ENCODE results near the gene SLMAP. TPM values are rescaled to one million over a fixed set of nuclear protein-coding genes. Genes with fewer than 3 reads are reported as not detected.

The SLMAP gene
- polyA plus RNA-seq, 1 experiment = 40.2 TPM

- DNase-seq (ENCODE audit: low read depth, low spot score) = no peak
- ChIA-PET POLR2A (no interaction called here), CTCF (no interaction called here)
- H3K27me3 ChIP-seq (ENCODE audit: control insufficient read depth, insufficient read depth, low read length) = no peaks in the 10 kb centered on the region
- no peak for TF ChIP-seq CTCF (IDR thresholded peaks at IDR 0.05; ENCODE audit: low read depth, low read length)
- no peak overlapping the region for H3K27ac ChIP-seq (ENCODE audit: low read depth, low read length)
- no peak overlapping the region for H3K4me3 ChIP-seq (ENCODE audit: low read depth, low read length)
- no peaks in the 10 kb centered on the region for H3K9me3 ChIP-seq (ENCODE audit: control insufficient read depth, insufficient read depth, low read length)
These were observed 38.8 kb downstream of the SLMAP start for GRCh38 chr3:57794951-57795350.

- Histone ChIP-seq H3K27ac (ENCODE audit: low read depth, low read length) (no peak overlapping the region), H3K4me3 (ENCODE audit: low read depth, low read length) (no peak overlapping the region), H3K27me3 (ENCODE audit: control insufficient read depth, insufficient read depth, low read length) (no peaks in the 10 kb centered on the region), H3K9me3 (ENCODE audit: control insufficient read depth, insufficient read depth, low read length) (no peaks in the 10 kb centered on the region)
- TF ChIP-seq CTCF (IDR thresholded peaks at IDR 0.05; ENCODE audit: low read depth, low read length) = no peak
- ChIA-PET CTCF (no interaction called here), POLR2A (no interaction called here)
- no peak for DNase-seq (ENCODE audit: low read depth, low spot score)
These were observed 40.2 kb downstream of the SLMAP start for GRCh38 chr3:57796261-57796660.

GRCh38 chr3:57797701-57798487 lies 41.8 kb downstream of the SLMAP start:
- TF ChIP-seq CTCF (IDR thresholded peaks at IDR 0.05; ENCODE audit: low read depth, low read length) = no peak
- Histone ChIP-seq H3K27ac (ENCODE audit: low read depth, low read length) (no peak overlapping the region), H3K27me3 (ENCODE audit: control insufficient read depth, insufficient read depth, low read length) (no peaks in the 10 kb centered on the region), H3K4me3 (ENCODE audit: low read depth, low read length) (no peak overlapping the region), H3K9me3 (ENCODE audit: control insufficient read depth, insufficient read depth, low read length) (no peaks in the 10 kb centered on the region)
- DNase-seq (ENCODE audit: low read depth, low spot score) = no peak
- ChIA-PET POLR2A (no interaction called here), CTCF (interaction anchor here (1.6 kb wide), 1 partner anchor 55 kb away, joined by 5 read pairs; no protein-coding TSS in a partner anchor)

GRCh38 chr3:57803647-57804081 lies 47.6 kb downstream of the SLMAP start:
- H3K27ac ChIP-seq (ENCODE audit: low read depth, low read length) = no peak overlapping the region
- TF ChIP-seq CTCF (IDR thresholded peaks at IDR 0.05; ENCODE audit: low read depth, low read length) = no peak
- DNase-seq (ENCODE audit: low read depth, low spot score) = peak; percentile 78
- no peaks in the 10 kb centered on the region for H3K9me3 ChIP-seq (ENCODE audit: control insufficient read depth, insufficient read depth, low read length)
- POLR2A ChIA-PET = interaction anchor here (0.6 kb wide), 1 partner anchor 48 kb away, joined by 3 read pairs; the partner anchor contains the start of gene SLMAP
- CTCF ChIA-PET = no interaction called here
- no peak overlapping the region; the same call in 1 of the 2 replicates for H3K4me3 ChIP-seq (ENCODE audit: low read depth, low read length)
- no peaks in the 10 kb centered on the region for H3K27me3 ChIP-seq (ENCODE audit: control insufficient read depth, insufficient read depth, low read length)

- Histone ChIP-seq H3K4me3 (ENCODE audit: low read depth, low read length) (no peak overlapping the region), H3K9me3 (ENCODE audit: control insufficient read depth, insufficient read depth, low read length) (no peaks in the 10 kb centered on the region; the same call in 1 of the 2 replicates), H3K27ac (ENCODE audit: low read depth, low read length) (no peak overlapping the region), H3K27me3 (ENCODE audit: control insufficient read depth, insufficient read depth, low read length) (no peaks in the 10 kb centered on the region)
- POLR2A ChIA-PET = no interaction called here
- TF ChIP-seq CTCF (IDR thresholded peaks at IDR 0.05; ENCODE audit: low read depth, low read length) = no peak
- no peak for DNase-seq (ENCODE audit: low read depth, low spot score)
- CTCF ChIA-PET = no interaction called here
These were observed 49.2 kb downstream of the SLMAP start for GRCh38 chr3:57805266-57805665.
